ENCODE measurements around the gene UNC5C. TPM values are rescaled to one million over a fixed set of nuclear protein-coding genes. Genes with fewer than 3 reads are reported as not detected.

Gene UNC5C
- total RNA-seq, 3 donors from 2014 or later: 6.2 to 20.9 (median 6.2) TPM

- Histone ChIP-seq H3K36me3 (no peaks in the 10 kb centered on the region), H3K4me3 (no peak overlapping the region), H3K27ac (no peak overlapping the region), H3K9me3 (no peaks in the 10 kb centered on the region), H3K27me3 (no peaks in the 10 kb centered on the region), H3K4me1 (no peaks in the 10 kb centered on the region)
- no peak for DNase-seq (ENCODE audit: low spot score in 2 of 2)
- no peak for TF ChIP-seq POLR2AphosphoS5 (IDR thresholded peaks at IDR 0.05)
- no peak for TF ChIP-seq POLR2A (IDR thresholded peaks at IDR 0.05)
- no peak for TF ChIP-seq CTCF (IDR thresholded peaks at IDR 0.05)
- intact Hi-C loops (cut with DNase I; ENCODE audit: low total_unique reads): no loop called here
Measured at GRCh38 chr4:95190751-95191436, 357.9 kb downstream of the UNC5C start.

- Histone ChIP-seq H3K27ac (no peak overlapping the region), H3K4me1 (no peaks in the 10 kb centered on the region), H3K27me3 (no peaks in the 10 kb centered on the region), H3K9me3 (no peaks in the 10 kb centered on the region), H3K36me3 (no peaks in the 10 kb centered on the region), H3K4me3 (no peak overlapping the region)
- intact Hi-C loops (cut with DNase I; ENCODE audit: low total_unique reads): no loop called here
- no peak for DNase-seq (ENCODE audit: low spot score in 2 of 2)
- TF ChIP-seq CTCF (IDR thresholded peaks at IDR 0.05) (no peak), POLR2A (IDR thresholded peaks at IDR 0.05) (no peak), POLR2AphosphoS5 (IDR thresholded peaks at IDR 0.05) (no peak)
Measured at GRCh38 chr4:95188701-95189370, 359.9 kb downstream of the UNC5C start.

GRCh38 chr4:95186666-95187065 lies 362.1 kb downstream of the UNC5C start:
- intact Hi-C loops (cut with DNase I; ENCODE audit: low total_unique reads): no loop called here

GRCh38 chr4:95183656-95184408 lies 364.9 kb downstream of the UNC5C start:
- Histone ChIP-seq H3K27ac (no peak overlapping the region), H3K4me1 (no peaks in the 10 kb centered on the region), H3K27me3 (no peaks in the 10 kb centered on the region), H3K9me3 (no peaks in the 10 kb centered on the region), H3K36me3 (no peaks in the 10 kb centered on the region), H3K4me3 (no peak overlapping the region)
- intact Hi-C loops (cut with DNase I; ENCODE audit: low total_unique reads): no loop called here
- DNase-seq (ENCODE audit: low spot score in 2 of 2): no peak
- TF ChIP-seq POLR2AphosphoS5 (IDR thresholded peaks at IDR 0.05) (no peak), POLR2A (IDR thresholded peaks at IDR 0.05) (no peak), CTCF (IDR thresholded peaks at IDR 0.05) (no peak)

More at GRCh38 chr4:95186666-95187065, 362.1 kb downstream of the UNC5C start:
- no peaks in the 10 kb centered on the region for H3K4me1 ChIP-seq
- no peaks in the 10 kb centered on the region for H3K27me3 ChIP-seq
- TF ChIP-seq CTCF (IDR thresholded peaks at IDR 0.05) (no peak), POLR2A (IDR thresholded peaks at IDR 0.05) (no peak), POLR2AphosphoS5 (IDR thresholded peaks at IDR 0.05) (no peak)
- H3K4me3 ChIP-seq: no peak overlapping the region
- no peak for DNase-seq (ENCODE audit: low spot score in 2 of 2)
- no peak overlapping the region for H3K27ac ChIP-seq
- no peaks in the 10 kb centered on the region for H3K9me3 ChIP-seq
- H3K36me3 ChIP-seq: no peaks in the 10 kb centered on the region

GRCh38 chr4:95181996-95182306 lies 366.8 kb downstream of the UNC5C start:
- Histone ChIP-seq H3K27ac (no peak overlapping the region), H3K27me3 (no peaks in the 10 kb centered on the region), H3K9me3 (peaks cover 0 to 4% of the 10 kb centered on the region in 2 donors), H3K4me1 (no peaks in the 10 kb centered on the region), H3K36me3 (no peaks in the 10 kb centered on the region), H3K4me3 (no peak overlapping the region)
- no peak for DNase-seq (ENCODE audit: low spot score in 2 of 2)
- TF ChIP-seq CTCF (IDR thresholded peaks at IDR 0.05) (no peak), POLR2AphosphoS5 (IDR thresholded peaks at IDR 0.05) (no peak), POLR2A (IDR thresholded peaks at IDR 0.05) (no peak)
- intact Hi-C loops (cut with DNase I; ENCODE audit: low total_unique reads): no loop called here

Measured in breast epithelium (tissue), 4 donors.